ENCODE results near the gene TAF4.
"Not testable (repeated sequence)": the region's sequence is repeated elsewhere in the genome, so short reads cannot be mapped to it uniquely, and the experiment has no call there.

TAF4 gene

DNA sequence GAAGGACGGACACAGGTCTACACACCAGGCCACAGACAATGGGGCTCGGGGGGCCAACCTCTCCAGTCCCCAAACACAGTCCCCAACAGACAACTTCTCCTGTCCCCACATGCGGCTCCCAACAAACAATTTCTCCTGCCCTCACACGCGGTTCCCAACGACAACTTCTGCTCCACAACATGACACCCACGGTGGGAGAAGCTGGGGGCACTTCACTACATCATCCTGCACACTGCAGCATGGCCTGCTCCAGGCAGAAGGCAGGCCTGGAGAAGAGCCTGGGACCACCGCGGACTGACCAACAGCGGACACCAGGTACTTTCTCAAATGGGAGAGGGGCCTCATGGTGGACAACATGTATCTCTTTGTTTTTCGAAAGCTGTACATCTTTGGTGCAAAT lies 6.7 kb downstream of the TAF4 start:
- no peak for DNase-seq (ENCODE audit: low read depth)

GRCh38 chr20:62056975-62057374 lies 8.7 kb downstream of the TAF4 start:
- DNase-seq (ENCODE audit: low read depth) = no peak

DNA sequence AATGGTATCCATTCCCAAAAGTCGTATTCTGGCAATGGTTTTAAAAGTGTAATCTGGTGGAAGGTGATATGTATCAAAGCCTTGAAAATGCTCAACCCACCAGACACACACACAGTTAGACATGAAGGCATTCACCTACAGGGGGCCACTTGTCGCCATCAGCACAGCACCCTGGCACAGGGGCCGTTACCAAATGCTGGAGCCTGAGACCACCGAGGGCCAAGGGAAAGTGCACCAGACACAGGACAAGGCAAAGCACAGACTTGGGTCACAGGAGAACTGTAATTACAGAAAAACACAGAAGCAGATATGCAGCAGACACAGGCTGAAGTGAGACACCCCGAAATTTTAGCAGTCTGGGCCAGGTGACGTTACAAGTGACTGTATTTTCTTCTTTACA lies 9.3 kb downstream of the TAF4 start:
- DNase-seq (ENCODE audit: low read depth) = no peak

DNA sequence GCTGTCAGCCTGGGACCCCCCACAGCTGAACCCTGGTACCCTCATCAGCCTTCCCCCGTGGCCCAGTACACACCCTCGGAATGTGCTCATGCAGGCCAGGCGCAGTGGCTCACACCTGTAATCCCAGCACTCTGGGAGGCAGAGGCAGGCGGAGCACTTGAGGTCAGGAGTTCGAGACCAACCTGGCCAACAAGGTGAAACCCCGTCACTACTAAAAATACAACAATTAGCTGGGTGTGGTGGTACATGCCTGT lies 9.9 kb downstream of the TAF4 start:
- DNase-seq (ENCODE audit: low read depth) = not testable (repeated sequence)

GRCh38 chr20:62055106-62055861 lies 10.4 kb downstream of the TAF4 start:
- DNase-seq (ENCODE audit: low read depth) = no peak

- no peak for DNase-seq (ENCODE audit: low read depth)
Observed at GRCh38 chr20:62054451-62054953, 11.2 kb downstream of the TAF4 start.

DNA sequence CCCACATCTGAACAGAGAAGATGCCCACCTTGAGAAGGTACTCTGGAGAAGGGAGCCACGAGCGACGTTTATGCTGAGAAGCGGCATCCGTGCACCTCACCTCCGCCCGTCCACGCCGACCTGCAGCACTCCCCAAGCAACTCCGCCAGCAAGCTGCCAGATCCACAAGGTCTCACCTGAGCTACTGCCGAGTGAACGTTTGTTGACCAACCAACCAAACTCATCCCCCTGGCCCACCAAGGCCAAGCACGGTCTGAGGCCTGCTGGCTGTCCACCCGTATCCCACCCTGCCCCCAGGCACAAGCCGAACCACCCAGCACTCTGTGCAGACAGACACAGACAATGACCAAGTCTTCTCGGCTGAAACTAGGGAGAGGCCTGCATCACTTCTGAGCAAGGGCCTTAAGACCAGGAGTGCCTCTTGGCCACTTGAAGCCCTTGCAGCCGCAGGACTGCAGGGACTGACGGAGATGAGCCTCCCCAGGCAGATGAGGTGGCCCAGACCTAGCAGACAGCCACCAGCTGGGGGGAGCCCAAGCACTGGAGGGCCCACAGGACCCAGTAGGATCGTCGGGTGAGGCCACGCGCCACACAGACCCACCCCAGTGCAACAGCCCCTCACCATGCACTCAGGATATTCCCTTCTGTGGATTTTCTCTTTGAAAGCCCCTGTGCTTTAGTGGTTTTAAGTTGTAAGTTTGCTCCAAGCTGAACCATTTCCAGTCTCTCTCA lies 12.1 kb downstream of the TAF4 start:
- no peak for DNase-seq (ENCODE audit: low read depth)

DNA sequence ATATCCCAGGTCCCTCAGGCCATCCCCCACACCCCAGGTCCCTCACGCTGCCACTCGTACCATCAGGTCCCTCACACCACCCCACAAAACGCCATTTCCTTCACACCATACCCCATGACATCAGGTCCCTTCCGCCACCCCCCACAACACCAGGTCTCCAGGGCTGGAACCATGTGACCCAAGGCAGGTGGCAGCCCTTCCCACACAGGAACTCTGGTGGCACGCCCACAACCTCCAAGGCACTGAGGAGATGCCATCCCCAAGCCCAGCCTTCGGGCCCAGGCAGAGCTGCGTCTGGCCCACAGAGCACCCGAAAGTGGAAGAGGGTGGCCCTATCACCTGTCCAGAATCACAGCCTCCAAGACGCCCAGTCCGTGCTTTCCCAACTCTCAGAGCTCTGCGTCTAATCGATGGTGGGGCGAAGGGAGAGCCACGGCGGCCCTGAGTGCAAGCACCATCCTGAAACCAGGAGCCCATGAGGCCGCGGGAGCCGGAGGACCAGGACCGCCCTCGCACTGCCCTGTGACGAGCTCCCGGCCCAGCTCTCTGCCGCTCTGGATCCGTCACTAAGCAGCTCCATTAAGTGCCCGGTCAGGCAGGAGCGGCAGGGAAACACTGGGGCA lies 12.7 kb downstream of the TAF4 start:
- no peak for DNase-seq (ENCODE audit: low read depth)

DNA sequence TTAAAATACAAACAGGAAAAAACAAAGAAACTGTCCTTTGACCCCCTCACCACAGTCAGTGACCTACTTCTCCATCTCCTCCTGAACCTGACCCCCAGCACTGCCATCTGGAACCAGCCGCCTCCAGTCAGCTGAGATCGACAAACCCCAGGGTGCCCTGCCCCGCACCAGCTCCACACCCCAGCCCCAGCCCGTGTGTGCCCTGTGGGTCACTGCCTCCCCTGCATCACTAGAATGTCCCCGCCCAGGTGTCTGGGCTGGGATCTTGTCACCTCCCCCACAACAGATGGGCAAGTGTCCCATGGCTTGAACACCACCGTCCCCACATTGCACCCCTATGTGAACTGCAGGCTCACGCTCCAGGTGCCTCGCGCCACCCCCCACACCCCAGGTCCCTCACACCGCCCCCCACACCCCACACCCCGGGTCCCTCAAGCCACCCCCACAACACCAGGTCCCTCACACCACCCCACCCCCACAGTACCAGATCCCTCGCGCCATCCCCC lies 13.3 kb downstream of the TAF4 start:
- DNase-seq (ENCODE audit: low read depth) = no peak

DNA sequence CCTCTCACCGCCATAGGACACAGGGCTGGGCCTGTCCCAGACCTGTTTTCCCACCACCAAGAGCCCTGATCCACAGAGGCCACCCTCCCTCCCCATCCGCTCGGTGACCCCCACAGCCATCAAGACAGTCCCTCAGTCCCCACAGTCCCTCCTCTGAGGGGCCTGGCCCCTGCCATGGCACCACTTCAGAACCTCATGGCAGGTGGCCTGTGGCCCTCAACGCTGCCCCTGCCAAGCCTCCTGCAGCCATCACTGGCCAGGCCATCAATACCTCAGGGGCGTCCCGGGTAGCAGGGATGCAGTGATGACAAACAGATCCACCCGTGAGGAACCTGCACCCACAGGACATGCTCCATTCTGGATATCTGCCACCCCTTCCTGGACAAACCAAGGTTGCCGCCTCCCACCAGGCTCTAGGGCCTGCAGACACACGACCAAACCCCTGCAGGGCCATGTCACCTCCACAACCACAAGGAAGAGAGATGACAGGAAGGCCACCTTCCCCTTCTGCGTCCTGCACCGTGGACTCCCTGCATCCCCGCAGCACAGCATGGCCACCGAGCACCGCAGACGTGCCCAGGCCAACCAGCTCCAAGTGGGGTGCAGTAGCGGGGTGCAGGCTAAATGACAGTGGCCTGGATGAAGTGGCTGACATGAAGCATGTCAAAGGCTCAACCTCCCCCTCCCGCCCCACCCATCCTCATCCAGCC lies 14.0 kb downstream of the TAF4 start:
- DNase-seq (ENCODE audit: low read depth) = no peak

DNA sequence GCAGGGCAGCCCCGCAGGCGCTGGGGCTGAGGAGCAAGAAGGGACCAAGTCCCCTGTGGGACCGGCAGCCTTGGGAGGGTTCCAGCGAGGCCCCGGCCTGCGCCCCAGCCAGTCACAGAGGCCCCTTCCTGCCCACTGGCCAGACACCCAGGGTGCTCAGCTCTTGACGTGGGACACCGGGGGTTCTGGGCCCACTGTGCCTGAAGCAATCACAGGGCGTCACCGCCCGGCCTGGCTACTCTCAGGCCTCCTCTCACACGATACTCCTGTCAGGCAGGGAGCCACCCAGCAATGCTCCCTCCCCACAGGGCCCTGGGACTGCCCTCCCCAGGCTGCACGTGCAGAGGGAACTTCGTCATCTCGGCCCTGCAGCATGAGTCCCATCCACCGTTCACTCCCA lies 14.5 kb downstream of the TAF4 start:
- no peak for DNase-seq (ENCODE audit: low read depth)

DNA sequence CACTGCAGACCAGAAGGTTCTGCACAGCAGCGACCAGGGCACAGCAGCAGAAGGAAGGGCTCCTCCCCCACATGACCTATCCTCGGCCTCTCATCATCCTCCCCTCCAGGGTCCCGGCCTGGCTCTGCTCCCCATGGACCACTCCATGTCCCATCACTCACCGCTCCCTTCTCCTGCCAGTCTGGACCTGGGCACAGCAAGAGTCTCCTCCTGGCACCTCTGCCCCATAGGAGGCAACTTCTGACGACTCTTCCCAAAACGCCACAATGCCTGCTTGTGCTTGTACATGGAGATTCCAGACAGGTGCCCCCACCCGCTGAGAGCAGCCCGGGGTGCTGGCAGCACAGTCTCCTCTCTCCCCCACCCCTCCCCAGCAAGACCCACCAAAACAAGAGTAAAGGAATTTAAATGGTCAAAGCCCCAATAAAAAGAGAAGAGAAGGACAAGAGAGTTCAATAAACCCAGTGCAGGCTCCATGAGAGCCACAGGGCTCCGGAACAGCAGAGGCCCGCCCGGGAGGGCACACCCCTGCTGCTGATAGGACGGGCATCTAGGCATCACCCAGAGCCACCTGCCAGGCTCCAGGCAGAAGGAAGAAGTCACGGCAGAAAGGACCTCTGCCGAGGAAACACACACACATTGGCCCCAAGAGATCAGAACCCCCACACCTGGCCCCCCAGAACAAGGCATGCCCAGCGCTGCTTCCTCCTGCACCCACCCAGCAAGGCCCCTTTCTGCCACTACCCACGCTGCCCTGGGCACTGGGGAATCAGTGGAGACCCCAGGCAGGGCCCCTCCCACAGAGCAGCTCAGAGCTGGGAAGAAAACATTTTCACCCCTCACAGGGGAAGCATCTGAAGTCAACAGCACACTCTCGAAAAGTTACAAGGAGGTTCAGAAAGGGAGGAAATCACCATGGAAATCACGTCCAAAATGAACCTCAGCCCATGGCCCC lies 15.2 kb downstream of the TAF4 start:
- DNase-seq (ENCODE audit: low read depth) = no peak

DNA sequence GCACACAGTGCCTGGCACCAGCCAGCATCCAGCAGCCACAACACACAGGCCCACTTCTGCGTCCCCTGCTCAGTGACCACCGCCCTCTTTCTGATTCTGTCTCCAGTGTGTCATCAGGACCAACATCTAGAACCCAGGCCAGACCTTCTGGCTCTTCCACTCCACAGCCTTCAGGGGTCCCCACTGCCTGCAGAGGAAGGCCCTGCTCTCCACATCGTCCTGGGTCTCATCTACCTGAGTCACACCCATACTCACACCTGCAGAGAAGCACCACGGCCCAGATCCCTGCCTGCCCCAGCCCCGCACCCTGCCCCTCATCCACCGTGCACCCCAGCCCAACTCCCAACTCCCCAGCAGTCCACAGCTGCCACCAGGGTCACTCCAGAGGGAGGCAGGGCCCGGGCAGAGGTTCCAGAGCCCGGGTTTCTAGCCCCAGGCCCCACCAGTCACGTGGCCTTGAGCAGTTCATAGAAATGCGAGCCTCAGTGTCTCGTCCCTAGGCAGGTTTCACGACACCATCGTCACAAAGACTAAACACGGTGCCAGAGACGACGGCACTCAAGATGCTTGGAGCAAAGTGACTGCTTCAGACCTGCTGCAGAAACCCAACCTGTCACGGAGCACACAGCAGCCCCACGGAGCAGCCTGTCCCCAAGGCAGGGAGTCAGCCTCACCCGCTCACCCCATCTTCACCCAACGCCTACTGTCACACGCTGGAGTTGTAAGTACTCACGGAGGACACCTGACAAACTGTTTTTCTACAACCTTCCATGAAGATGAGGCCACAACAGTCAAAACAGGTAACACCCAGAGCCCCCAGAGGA lies 16.1 kb downstream of the TAF4 start:
- DNase-seq (ENCODE audit: low read depth) = no peak

GRCh38 chr20:62048821-62049291 lies 16.8 kb downstream of the TAF4 start:
- DNase-seq (ENCODE audit: low read depth) = no peak

DNA sequence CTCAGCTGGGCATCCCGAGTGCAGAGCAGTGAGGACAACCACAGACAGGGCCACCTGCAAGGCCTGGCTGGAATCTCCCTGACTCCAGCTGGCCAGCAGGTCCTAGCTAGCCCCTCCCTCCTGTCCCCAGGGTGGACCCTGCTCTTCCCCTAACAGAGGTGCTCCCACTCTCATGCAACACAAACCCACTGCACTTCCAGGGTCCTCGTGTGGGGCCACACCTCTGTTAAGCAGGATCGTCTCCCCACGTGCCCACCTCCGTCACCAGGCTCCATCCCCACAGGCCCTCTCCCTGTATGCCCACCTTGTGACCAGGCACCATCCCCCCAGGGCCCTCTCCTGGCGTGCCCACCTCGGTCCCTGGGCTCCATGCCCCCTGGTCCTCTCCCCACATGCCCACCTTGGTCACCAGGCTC lies 17.3 kb downstream of the TAF4 start:
- no peak for DNase-seq (ENCODE audit: low read depth)

DNA sequence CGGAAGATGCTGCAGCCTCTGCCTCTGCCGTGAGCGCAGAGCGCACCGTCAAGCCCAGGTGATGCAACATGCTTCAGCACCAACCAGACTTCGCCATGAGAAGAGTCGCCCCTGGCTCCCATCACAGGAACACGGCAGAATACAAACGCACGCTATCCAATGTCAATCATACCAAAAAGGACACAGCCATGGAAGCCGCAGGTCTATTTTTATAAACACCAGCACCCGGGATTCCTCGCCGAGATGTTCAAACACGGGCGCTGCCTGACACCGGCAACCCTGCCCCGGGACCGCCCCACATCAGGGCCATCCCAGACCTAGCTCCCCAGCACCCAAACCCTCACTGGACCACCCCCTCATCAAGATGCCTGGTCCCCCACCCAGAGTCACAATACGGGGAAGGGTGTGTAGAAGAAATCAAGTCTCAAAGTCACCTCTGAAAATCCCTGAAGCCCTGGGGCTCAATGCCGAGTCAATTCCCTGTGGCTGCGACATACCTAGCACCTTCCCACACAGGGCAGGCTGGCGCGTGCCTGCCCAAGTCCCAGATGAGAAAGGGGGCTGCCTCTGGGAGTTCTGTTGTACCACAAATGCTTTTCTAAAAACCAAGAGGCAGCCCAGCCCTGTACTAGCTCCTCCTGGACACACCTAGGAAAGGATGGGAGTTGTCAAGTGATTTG lies 17.9 kb downstream of the TAF4 start:
- no peak for DNase-seq (ENCODE audit: low read depth)

- DNase-seq (ENCODE audit: low read depth) = no peak
Observed at GRCh38 chr20:62046431-62046830, 19.2 kb downstream of the TAF4 start.

GRCh38 chr20:62045529-62046285 lies 20.0 kb downstream of the TAF4 start:
- DNase-seq (ENCODE audit: low read depth) = no peak

GRCh38 chr20:62045118-62045517 lies 20.6 kb downstream of the TAF4 start:
- DNase-seq (ENCODE audit: low read depth) = no peak

All from non-pigmented ciliary epithelial cell (primary cell).